Measurements from ENCODE around the gene KLK15. TPM values are rescaled to one million over a fixed set of nuclear protein-coding genes. Genes with fewer than 3 reads are reported as not detected.
"Not testable (repeated sequence)": the region's sequence is repeated elsewhere in the genome, so short reads cannot be mapped to it uniquely, and the experiment has no call there.

The KLK15 gene
- total and polyA plus RNA-seq, 7 donors = 2.1 to 10.2 (median 2.8) TPM; not detected in 4

DNA sequence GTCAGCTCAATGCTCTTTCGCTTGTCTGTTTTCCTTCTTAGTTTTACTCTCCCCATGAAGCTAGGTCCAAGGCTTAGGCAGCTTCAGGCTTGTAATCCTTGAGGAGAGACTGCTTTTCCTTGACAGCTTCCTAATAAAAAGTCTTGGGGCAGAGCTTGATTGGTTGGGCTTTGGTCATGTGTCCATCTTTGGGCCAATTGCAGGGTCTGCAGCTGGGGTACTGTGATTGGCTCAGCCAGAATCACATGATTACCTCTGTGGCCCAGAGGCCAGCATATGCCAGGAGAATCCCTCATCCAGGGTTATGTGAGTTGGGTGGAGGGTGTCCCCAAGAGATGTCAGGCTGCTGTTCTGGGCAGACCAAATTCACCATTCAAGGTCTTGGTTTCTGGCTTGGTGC, 17.9 kb downstream of the KLK15 start:
- no peak for DNase-seq
- 97 to 100% methylated on average over 1 of the region's 1 CpG for WGBS, 2 donors
- Histone ChIP-seq H3K36me3 (no peaks in the 10 kb centered on the region), H3K9me3 (no peaks in the 10 kb centered on the region), H3K4me3 (no peak overlapping the region), H3K4me1 (peaks cover 0 to 6% (median 5%) of the 10 kb centered on the region in 4 donors), H3K27ac (no peak overlapping the region), H3K27me3 (peaks cover 12 to 61% (median 27%) of the 10 kb centered on the region in 3 donors)
- TF ChIP-seq, protein P1, sequence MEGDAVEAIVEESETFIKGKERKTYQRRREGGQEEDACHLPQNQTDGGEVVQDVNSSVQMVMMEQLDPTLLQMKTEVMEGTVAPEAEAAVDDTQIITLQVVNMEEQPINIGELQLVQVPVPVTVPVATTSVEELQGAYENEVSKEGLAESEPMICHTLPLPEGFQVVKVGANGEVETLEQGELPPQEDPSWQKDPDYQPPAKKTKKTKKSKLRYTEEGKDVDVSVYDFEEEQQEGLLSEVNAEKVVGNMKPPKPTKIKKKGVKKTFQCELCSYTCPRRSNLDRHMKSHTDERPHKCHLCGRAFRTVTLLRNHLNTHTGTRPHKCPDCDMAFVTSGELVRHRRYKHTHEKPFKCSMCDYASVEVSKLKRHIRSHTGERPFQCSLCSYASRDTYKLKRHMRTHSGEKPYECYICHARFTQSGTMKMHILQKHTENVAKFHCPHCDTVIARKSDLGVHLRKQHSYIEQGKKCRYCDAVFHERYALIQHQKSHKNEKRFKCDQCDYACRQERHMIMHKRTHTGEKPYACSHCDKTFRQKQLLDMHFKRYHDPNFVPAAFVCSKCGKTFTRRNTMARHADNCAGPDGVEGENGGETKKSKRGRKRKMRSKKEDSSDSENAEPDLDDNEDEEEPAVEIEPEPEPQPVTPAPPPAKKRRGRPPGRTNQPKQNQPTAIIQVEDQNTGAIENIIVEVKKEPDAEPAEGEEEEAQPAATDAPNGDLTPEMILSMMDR (IDR thresholded peaks at IDR 0.05) = no peak
- no peak for TF ChIP-seq EP300 (IDR thresholded peaks at IDR 0.05)
- TF ChIP-seq POLR2AphosphoS5 (IDR thresholded peaks at IDR 0.05) = no peak
- no peak for TF ChIP-seq POLR2A (IDR thresholded peaks at IDR 0.05)
- intact Hi-C loops (cut with DNase I) = no loop called here

- WGBS, 2 donors = 84% methylated on average over 5 of the region's 5 CpGs
- Histone ChIP-seq H3K27me3 (peaks cover 8 to 56% (median 27%) of the 10 kb centered on the region in 3 donors), H3K4me3 (no peak overlapping the region), H3K4me1 (peaks cover 0 to 6% (median 5%) of the 10 kb centered on the region in 4 donors), H3K36me3 (no peaks in the 10 kb centered on the region), H3K9me3 (no peaks in the 10 kb centered on the region), H3K27ac (no peak overlapping the region)
- intact Hi-C loops (cut with DNase I) = no loop called here
- TF ChIP-seq POLR2AphosphoS5 (IDR thresholded peaks at IDR 0.05) = no peak
- TF ChIP-seq, protein P1 (IDR thresholded peaks at IDR 0.05) = no peak
- no peak for TF ChIP-seq POLR2A (IDR thresholded peaks at IDR 0.05)
- no peak for TF ChIP-seq EP300 (IDR thresholded peaks at IDR 0.05)
- no peak for DNase-seq
Measured at GRCh38 chr19:50814883-50815282, 18.5 kb downstream of the KLK15 start.

DNA sequence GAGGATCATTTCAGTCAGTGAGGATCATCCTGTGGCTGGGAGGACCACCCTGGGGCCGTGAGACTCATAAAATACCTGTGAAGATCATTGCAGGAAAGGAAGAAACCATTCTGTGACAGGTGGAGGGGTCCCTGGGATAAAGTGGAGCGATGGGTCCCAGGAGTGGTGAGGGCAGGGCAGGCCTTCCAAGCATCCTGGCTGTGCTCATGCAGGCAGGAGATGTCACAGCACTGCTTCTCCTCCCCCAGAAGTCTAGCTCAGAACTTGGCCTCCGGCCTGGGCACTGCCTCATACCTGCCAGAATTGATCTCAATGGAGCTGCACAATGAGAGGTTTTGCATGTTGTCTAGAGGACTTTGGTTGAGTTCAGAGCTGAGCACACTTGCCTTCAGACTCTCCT, 20.9 kb downstream of the KLK15 start:
- no peak overlapping the region for H3K27ac ChIP-seq
- no peak for DNase-seq
- intact Hi-C loops (cut with DNase I) = no loop called here
- no peak overlapping the region for H3K4me3 ChIP-seq
- no peaks in the 10 kb centered on the region for H3K36me3 ChIP-seq
- no peaks in the 10 kb centered on the region for H3K4me1 ChIP-seq
- H3K27me3 ChIP-seq = peaks cover 0 to 31% (median 4%) of the 10 kb centered on the region in 3 donors
- 63 to 71% methylated on average over 3 of the region's 3 CpGs for WGBS, 2 donors
- TF ChIP-seq, protein P1 (IDR thresholded peaks at IDR 0.05) = no peak
- TF ChIP-seq POLR2A (IDR thresholded peaks at IDR 0.05) (no peak), EP300 (IDR thresholded peaks at IDR 0.05) (no peak), POLR2AphosphoS5 (IDR thresholded peaks at IDR 0.05) (no peak)
- no peaks in the 10 kb centered on the region for H3K9me3 ChIP-seq

DNA sequence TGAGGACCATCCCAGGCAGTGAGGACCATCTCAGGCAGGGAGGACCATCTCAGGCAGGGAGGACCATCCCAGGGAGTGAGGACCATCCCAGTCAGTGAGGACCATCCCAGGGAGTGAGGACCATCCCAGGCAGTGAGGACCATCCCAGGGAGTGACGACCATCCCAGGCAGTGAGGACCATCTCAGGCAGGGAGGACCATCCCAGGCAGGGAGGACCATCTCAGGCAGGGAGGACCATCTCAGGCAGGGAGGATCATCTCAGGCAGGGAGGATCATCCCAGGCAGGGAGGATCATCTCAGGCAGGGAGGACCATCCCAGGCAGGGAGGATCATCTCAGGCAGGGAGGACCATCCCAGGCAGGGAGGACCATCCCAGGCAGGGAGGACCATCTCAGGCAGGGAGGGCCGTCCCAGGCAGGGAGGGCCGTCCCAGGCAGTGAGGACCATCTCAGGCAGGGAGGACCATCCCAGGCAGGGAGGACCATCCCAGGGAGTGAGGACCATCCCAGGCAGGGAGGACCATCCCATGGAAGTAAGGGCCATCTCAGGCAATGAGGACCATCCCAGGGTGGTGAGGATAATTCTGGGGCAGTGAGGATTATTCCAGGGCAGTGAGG, 21.6 kb downstream of the KLK15 start:
- DNase-seq; H3K9me3 ChIP-seq; H3K4me1 ChIP-seq; H3K27ac ChIP-seq; H3K36me3 ChIP-seq; intact Hi-C loops (cut with DNase I); H3K4me3 ChIP-seq: not testable (repeated sequence)
- 66 to 77% methylated on average over 3 of the region's 3 CpGs for WGBS, 2 donors
- peaks cover 0 to 24% (median 0%) of the 10 kb centered on the region in 3 donors for H3K27me3 ChIP-seq

DNA sequence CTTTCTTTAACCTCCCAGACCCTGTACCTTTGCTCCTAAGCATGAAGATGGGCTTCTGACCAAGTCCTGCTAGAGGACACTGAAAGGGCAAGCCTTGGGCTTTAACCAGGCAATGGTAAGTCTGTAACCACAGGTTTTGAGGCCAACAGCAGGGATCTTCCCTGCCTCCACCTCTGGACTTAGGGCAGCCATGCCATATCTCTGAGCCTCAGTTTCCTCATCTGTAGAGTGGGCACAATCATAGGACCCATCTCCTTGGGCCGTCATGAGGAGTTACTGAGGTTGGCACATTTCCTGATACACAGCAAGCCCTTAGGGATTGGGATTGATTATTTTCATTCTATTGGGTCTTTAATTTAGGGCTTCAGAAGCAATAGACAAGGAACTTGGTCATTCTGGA, 24.5 kb downstream of the KLK15 start:
- Histone ChIP-seq H3K27ac (no peak overlapping the region), H3K4me1 (peaks cover 0 to 5% (median 2%) of the 10 kb centered on the region in 4 donors), H3K4me3 (no peak overlapping the region), H3K36me3 (no peaks in the 10 kb centered on the region), H3K27me3 (peaks cover 0 to 5% (median 0%) of the 10 kb centered on the region in 3 donors), H3K9me3 (no peaks in the 10 kb centered on the region)
- DNase-seq = no peak
- WGBS, 2 donors = 78% methylated on average over 1 of the region's 1 CpG
- intact Hi-C loops (cut with DNase I) = no loop called here
- TF ChIP-seq EP300 (IDR thresholded peaks at IDR 0.05) (no peak), POLR2AphosphoS5 (IDR thresholded peaks at IDR 0.05) (no peak), POLR2A (IDR thresholded peaks at IDR 0.05) (no peak)
- TF ChIP-seq, protein P1 (IDR thresholded peaks at IDR 0.05) = no peak

All from sigmoid colon (tissue), 7 donors.